Activated gamma-delta T cell (primary cell): ENCODE measurements around the gene COL20A1.

ENCODE experiments used
- DNase-seq: peaks from one replicate; lab custom pipeline; 2025; lab: John Stamatoyannopoulos, UW

The COL20A1 gene

GRCh38 chr20:63320041-63320511, 27.1 kb downstream of the COL20A1 start:
- no peak for DNase-seq

- no peak for DNase-seq
Measured at GRCh38 chr20:63320616-63321147, 27.7 kb downstream of the COL20A1 start.

- DNase-seq: no peak
Measured at GRCh38 chr20:63321148-63321831, 28.3 kb downstream of the COL20A1 start.

GRCh38 chr20:63322146-63322932, 29.4 kb downstream of the COL20A1 start:
- no peak for DNase-seq

- no peak for DNase-seq
Measured at GRCh38 chr20:63322933-63323273, 29.9 kb downstream of the COL20A1 start.

- no peak for DNase-seq
Measured at GRCh38 chr20:63323357-63323981, 30.5 kb downstream of the COL20A1 start.

GRCh38 chr20:63325021-63325471, 32.1 kb downstream of the COL20A1 start:
- DNase-seq: no peak

GRCh38 chr20:63325554-63326313, 32.7 kb downstream of the COL20A1 start:
- DNase-seq: no peak

GRCh38 chr20:63326314-63327230, 33.6 kb downstream of the COL20A1 start:
- DNase-seq: no peak

GRCh38 chr20:63327231-63327745, 34.3 kb downstream of the COL20A1 start:
- no peak for DNase-seq

GRCh38 chr20:63328026-63328700, 35.2 kb downstream of the COL20A1 start:
- DNase-seq: no peak

- DNase-seq: no peak
Measured at GRCh38 chr20:63328718-63329275, 35.8 kb downstream of the COL20A1 start.

GRCh38 chr20:63329331-63330083, 36.5 kb downstream of the COL20A1 start:
- no peak for DNase-seq

- DNase-seq: no peak
Measured at GRCh38 chr20:63330084-63330760, 37.2 kb downstream of the COL20A1 start.

- no peak for DNase-seq
Measured at GRCh38 chr20:63330940-63331339, 38.0 kb downstream of the COL20A1 start.

GRCh38 chr20:63331741-63332400, 38.9 kb downstream of the COL20A1 start:
- DNase-seq: no peak

GRCh38 chr20:63332488-63333240, 39.7 kb downstream of the COL20A1 start:
- DNase-seq: no peak
